CD4-positive, alpha-beta memory T cell (primary cell): Measurements from ENCODE around the gene TIMM8B. TPM values are rescaled to one million over a fixed set of nuclear protein-coding genes. Genes with fewer than 3 reads are reported as not detected.

Experiments
- CTCF ChIA-PET: fragments of 350-600 bp; sonication (Branson Sonifier 250); formaldehyde crosslinking; loops from one replicate; lab custom pipeline; 2021; ENCODE audit warnings: inconsistent platforms; ENCODE audit not compliant: partially characterized antibody; lab: Charles Lee
- POLR2A ChIA-PET: fragments of 350-600 bp; sonication (Branson Sonifier 250); formaldehyde crosslinking; loops from one replicate; lab custom pipeline; 2021; ENCODE audit not compliant: partially characterized antibody; lab: Charles Lee
- DNase-seq, 5 donors: peaks; one replicate each; pipeline versions ENCODE4 v3.0.0 to v3.0.0-alpha.2; 2020 to 2022; ENCODE audit warnings: mixed read lengths in 1 of 5
- H3K27ac ChIP-seq: one replicate; pipeline ENCODE4 v1.7.0; 2013; ENCODE audit warnings: low read depth, low read length
- H3K27me3 ChIP-seq: 2 replicates; pipeline ENCODE4 v1.7.0; 2013; ENCODE audit warnings: mild to moderate bottlenecking, low read length, moderate library complexity; ENCODE audit not compliant: insufficient read depth
- H3K36me3 ChIP-seq: 2 replicates; pipeline ENCODE4 v1.7.0; 2013; ENCODE audit warnings: mild to moderate bottlenecking, low read length, moderate library complexity; ENCODE audit not compliant: insufficient read depth
- H3K4me1 ChIP-seq: 2 replicates; pipeline ENCODE4 v1.7.0; 2013; ENCODE audit warnings: mild to moderate bottlenecking, low read length, moderate library complexity; ENCODE audit not compliant: insufficient read depth
- H3K4me3 ChIP-seq, 2 donors: one replicate each; pipeline ENCODE4 v1.7.0; 2013; ENCODE audit warnings: low read length in 2 of 2, mild to moderate bottlenecking in 1 of 2
- H3K9me3 ChIP-seq, 2 donors: one replicate each; pipeline ENCODE4 v1.7.0; 2013; ENCODE audit warnings: low read length in 2 of 2, control low read depth in 1 of 2; ENCODE audit not compliant: control insufficient read depth in 1 of 2
- H3K27ac Mint-ChIP-seq, 7 donors: one replicate each; pipeline ENCODE4 v1.8.0; 2020 to 2021; ENCODE audit warnings: mixed read lengths in 7 of 7, mild to moderate bottlenecking in 6 of 7, inconsistent platforms in 3 of 7, moderate library complexity in 3 of 7
- H3K27me3 Mint-ChIP-seq, 2 donors: one replicate each; pipeline ENCODE4 v1.8.0; 2020 to 2021; ENCODE audit warnings: mixed read lengths in 2 of 2
- H3K36me3 Mint-ChIP-seq, 2 donors: one replicate each; pipeline ENCODE4 v1.8.0; 2020 to 2021; ENCODE audit warnings: mixed read lengths in 2 of 2, inconsistent platforms in 1 of 2, mild to moderate bottlenecking in 1 of 2
- H3K4me1 Mint-ChIP-seq, 4 donors: one replicate each; pipeline ENCODE4 v1.8.0; 2020 to 2021; ENCODE audit warnings: mixed read lengths in 4 of 4, mild to moderate bottlenecking in 1 of 4
- H3K4me3 Mint-ChIP-seq, 8 donors: one replicate each; pipeline ENCODE4 v1.8.0; 2020 to 2021; ENCODE audit warnings: mixed read lengths in 8 of 8, mild to moderate bottlenecking in 7 of 8, moderate library complexity in 6 of 8, inconsistent platforms in 3 of 8
- H3K9me3 Mint-ChIP-seq, 8 donors: one replicate each; pipeline ENCODE4 v1.8.0; 2020 to 2021; ENCODE audit warnings: mixed read lengths in 8 of 8, mild to moderate bottlenecking in 5 of 8, inconsistent platforms in 3 of 8, moderate library complexity in 1 of 8
- intact Hi-C: fragments of 100-400 bp; cut with micrococcal nuclease; formaldehyde crosslinking; loops from one replicate; pipeline ENCODE4 v1.15.1; 2023
- polyA plus RNA-seq, 2 donors: library from polyadenylated mRNA; unstranded; fragments of 300-500 nt; fragmentation: Illumina TruSeq; gene quantifications; one replicate each; pipeline ENCODE4 v1.2.3, GENCODE V29; 2021
- total RNA-seq, 2 experiments: library from RNA; stranded (reverse); gene quantifications; one replicate each; pipeline ENCODE4 v1.2.3, GENCODE V29; 2021

The TIMM8B gene
- total and polyA plus RNA-seq, 4 experiments from 2014 or later, result 26.2 to 65.9 (median 41.0) TPM

DNA sequence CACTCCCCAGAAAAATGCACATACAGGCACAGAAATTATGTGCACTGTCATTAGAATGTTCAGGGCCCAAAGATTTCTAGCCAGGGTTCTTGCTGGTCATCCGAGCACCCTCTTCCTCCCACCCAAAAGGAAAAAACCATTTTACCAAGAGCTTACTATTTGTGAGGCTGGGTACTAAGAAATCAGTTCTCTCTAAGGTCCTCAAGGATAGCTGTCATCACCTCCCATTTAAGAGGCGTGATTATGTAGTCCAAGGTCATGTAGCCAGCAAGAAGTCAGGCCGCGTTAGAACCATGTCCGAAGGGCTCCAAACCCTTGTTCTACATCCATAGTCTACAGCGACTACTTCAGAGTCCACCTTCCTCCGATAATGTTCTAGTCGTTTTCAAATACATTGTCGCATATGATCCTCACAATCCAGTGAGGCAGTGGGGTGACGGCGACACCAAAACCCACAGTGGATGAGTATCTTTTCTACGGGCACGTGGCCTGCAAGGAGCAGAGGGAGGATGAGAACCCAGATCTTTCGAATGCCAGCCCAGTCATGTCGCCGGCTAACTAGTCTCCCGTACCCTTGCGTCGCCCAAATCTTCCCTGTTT lies 634 bp downstream of the TIMM8B start:
- Histone ChIP-seq H3K9me3 (no peaks in the 10 kb centered on the region), H3K4me3 (peak overlapping the region; percentile 97 to 100), H3K4me1 (peaks cover 39% of the 10 kb centered on the region), H3K36me3 (peaks cover 40% of the 10 kb centered on the region), H3K27me3 (no peaks in the 10 kb centered on the region), H3K27ac (peak overlapping the region; percentile 79)
- Mint-ChIP-seq H3K27me3 (no peaks in the 10 kb centered on the region), H3K36me3 (peaks cover 38 to 77% of the 10 kb centered on the region in 2 donors), H3K9me3 (peaks cover 0 to 4% (median 0%) of the 10 kb centered on the region in 8 donors), H3K27ac (peak overlapping the region; percentile 91 to 100 (median 99)), H3K4me3 (peak overlapping the region; percentile 93 to 100 (median 99)), H3K4me1 (peaks cover 38 to 57% (median 46%) of the 10 kb centered on the region in 4 donors)
- ChIA-PET CTCF (interaction anchor here (1.0 to 2.8 kb wide), 4 partner anchors 27 to 194 kb away, joined by 5 to 10 read pairs (median 6); no protein-coding TSS in a partner anchor), POLR2A (interaction anchor here (0.6 to 2.4 kb wide), 11 partner anchors 11 to 215 kb away, joined by 3 to 18 read pairs (median 5); partner anchors contain the start of genes ALG9, CFAP68, FDXACB1 and NKAPD1)
- peak in 1 of 5 donors; percentile 56 for DNase-seq
- intact Hi-C loops, result loop anchor here (1.0 to 2.0 kb wide), 8 partner anchors 12 to 1229 kb away; partner anchors contain the start of genes ALG9, CFAP68, DLAT and FDXACB1

- peaks cover 51% of the 10 kb centered on the region for H3K36me3 ChIP-seq
- Mint-ChIP-seq H3K27ac (peak overlapping the region in 3 of 7 donors; percentile 23 to 58 (median 49)), H3K4me1 (peaks cover 22 to 32% (median 29%) of the 10 kb centered on the region in 4 donors), H3K36me3 (peaks cover 33 to 76% of the 10 kb centered on the region in 2 donors), H3K27me3 (no peaks in the 10 kb centered on the region), H3K9me3 (peaks cover 0 to 4% (median 0%) of the 10 kb centered on the region in 8 donors), H3K4me3 (no peak overlapping the region)
- CTCF ChIA-PET, result interaction anchor here (1.3 kb wide), 1 partner anchor 31 kb away, joined by 4 read pairs; no protein-coding TSS in a partner anchor
- H3K9me3 ChIP-seq, result no peaks in the 10 kb centered on the region
- no peaks in the 10 kb centered on the region for H3K27me3 ChIP-seq
- no peak overlapping the region for H3K4me3 ChIP-seq
- H3K27ac ChIP-seq, result no peak overlapping the region
- intact Hi-C loops, result no loop called here
- POLR2A ChIA-PET, result interaction anchor here (0.8 kb wide), 1 partner anchor 146 kb away, joined by 3 read pairs; no protein-coding TSS in a partner anchor
- DNase-seq, result no peak
- H3K4me1 ChIP-seq, result peaks cover 22% of the 10 kb centered on the region
Observed at GRCh38 chr11:112082729-112083128, 3.8 kb downstream of the TIMM8B start.

DNA sequence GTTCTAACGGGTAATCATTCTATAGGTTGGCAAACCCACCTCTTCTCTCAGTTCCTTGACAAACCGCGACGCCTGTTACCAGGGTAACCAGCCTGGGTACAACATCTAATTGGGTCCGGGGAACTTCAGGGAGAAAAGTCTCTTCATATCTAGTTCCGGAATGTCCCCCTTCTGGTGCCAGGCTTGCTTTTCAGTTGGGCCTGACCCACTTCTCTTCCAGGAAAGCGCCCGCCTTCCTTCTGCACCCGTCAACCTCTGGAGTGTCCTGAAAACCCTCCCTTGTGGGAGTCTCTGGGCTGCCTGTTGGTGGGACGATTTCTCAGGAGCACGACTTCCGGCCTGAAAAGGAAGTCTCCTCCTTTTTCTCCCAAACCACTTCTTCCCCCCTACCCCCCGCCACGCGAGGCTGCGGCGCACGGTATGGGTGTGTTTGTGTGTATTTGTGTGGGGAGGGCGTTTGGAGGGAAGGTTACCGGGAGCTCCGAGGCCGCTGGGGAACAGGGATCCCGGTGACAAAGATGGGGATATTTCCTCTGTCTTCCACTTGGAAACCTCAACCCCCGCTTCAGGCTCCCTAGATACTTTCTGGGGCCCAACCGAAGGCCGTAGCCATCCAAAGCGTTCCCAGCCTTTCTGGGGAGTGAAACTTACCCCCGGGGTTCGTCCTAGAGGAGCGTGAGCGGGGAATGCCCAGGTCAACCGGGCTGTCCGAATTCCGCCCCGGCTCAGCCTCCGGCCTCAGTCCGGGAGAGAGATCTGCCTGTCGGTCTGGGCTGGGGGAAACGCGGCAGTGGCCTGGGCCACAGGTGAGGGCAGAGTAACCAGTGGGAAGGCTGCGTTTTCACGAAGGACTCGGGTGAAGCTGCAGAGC lies 12.4 kb downstream of the TIMM8B start, which contains the start of the genes NKAPD1 and PIH1D2:
Gene NKAPD1 (plus strand): TSS at position 359 of the 871 bp plus-strand sequence. CDS start 1,276 bp downstream, outside the sequence.
Gene PIH1D2 (minus strand): TSS at position 77 of the 871 bp plus-strand sequence. CDS start 843 bp downstream, outside the sequence.
- CTCF ChIA-PET, result interaction anchor here (0.9 to 1.6 kb wide), 5 partner anchors 10 to 147 kb away, joined by 3 to 4 read pairs (median 3); no protein-coding TSS in a partner anchor
- Histone ChIP-seq H3K27ac (peak within 1 kb of the TSS; percentile 80), H3K27me3 (no peaks in the 10 kb centered on the region), H3K4me1 (peaks cover 23% of the 10 kb centered on the region), H3K4me3 (peak within 1 kb of the TSS; percentile 96 to 97), H3K9me3 (no peaks in the 10 kb centered on the region), H3K36me3 (peaks cover 26% of the 10 kb centered on the region)
- Mint-ChIP-seq H3K27ac (peak within 1 kb of the TSS; percentile 79 to 98 (median 96)), H3K4me1 (peaks cover 26 to 36% (median 30%) of the 10 kb centered on the region in 4 donors), H3K4me3 (peak within 1 kb of the TSS; percentile 85 to 97 (median 94)), H3K36me3 (peaks cover 12 to 33% of the 10 kb centered on the region in 2 donors), H3K9me3 (peaks cover 0 to 4% (median 0%) of the 10 kb centered on the region in 8 donors), H3K27me3 (peaks cover 6 to 8% of the 10 kb centered on the region in 2 donors)
- intact Hi-C loops, result loop anchor here (1.0 to 2.0 kb wide), 4 partner anchors 12 to 195 kb away; partner anchors contain the start of genes CFAP68, DLAT, FDXACB1 and SDHD
- DNase-seq, result peak; percentile 85 to 90 (median 86)
- POLR2A ChIA-PET, result interaction anchor here (1.0 to 4.0 kb wide), 3 partner anchors 12 to 147 kb away, joined by 3 to 18 read pairs (median 5); partner anchors contain the start of genes SDHD and TIMM8B

DNA sequence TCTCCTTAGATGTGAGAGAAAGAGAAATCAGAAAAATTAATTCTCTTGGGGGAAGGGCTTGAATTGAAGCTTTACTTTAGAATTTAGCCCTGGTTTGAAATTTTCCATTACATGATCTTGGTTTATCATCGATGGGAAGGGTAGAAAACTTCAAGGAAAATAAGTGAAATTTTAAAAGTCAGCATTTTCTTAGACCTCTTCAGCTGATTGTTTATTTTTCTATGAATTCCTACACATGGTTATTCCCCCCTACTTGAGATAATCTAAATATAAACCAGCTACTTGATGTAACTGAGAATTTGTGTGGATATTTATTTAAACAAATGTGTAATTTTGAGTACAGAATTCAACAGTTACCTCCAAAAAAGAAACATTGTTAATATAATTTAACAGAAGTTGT lies 23.6 kb downstream of the TIMM8B start:
- ChIA-PET POLR2A (no interaction called here), CTCF (no interaction called here)
- H3K27me3 Mint-ChIP-seq, result no peaks in the 10 kb centered on the region
- no peaks in the 10 kb centered on the region for H3K9me3 ChIP-seq
- H3K36me3 ChIP-seq, result peaks cover 19% of the 10 kb centered on the region
- no peak for DNase-seq
- no peak overlapping the region for H3K4me3 Mint-ChIP-seq
- no peak overlapping the region for H3K27ac Mint-ChIP-seq
- intact Hi-C loops, result no loop called here
- peaks cover 27 to 29% of the 10 kb centered on the region in 2 donors for H3K36me3 Mint-ChIP-seq
- H3K4me1 ChIP-seq, result no peaks in the 10 kb centered on the region
- no peak overlapping the region for H3K4me3 ChIP-seq
- no peaks in the 10 kb centered on the region for H3K27me3 ChIP-seq
- H3K9me3 Mint-ChIP-seq, result no peaks in the 10 kb centered on the region
- H3K4me1 Mint-ChIP-seq, result no peaks in the 10 kb centered on the region
- no peak overlapping the region for H3K27ac ChIP-seq

DNA sequence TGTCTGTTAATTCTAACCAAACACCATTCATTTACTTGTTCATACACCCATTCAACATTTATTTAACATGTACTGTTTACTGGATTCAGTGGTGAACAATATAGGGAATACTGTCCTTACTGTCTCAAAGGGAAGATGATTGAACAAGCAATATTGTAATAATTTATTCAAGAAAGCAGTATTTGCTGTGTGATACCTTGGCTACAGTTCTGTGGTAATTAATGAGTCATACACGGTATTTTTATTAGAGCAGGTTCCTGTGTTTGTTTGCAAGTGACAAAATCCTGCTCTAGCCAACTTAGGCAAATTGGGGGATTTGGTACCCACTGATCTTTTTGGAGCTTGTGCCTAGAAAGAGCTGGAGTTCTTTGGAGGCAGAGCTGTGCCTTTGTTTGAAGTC lies 28.5 kb downstream of the TIMM8B start:
- Histone ChIP-seq H3K9me3 (no peaks in the 10 kb centered on the region), H3K27me3 (no peaks in the 10 kb centered on the region), H3K4me1 (no peaks in the 10 kb centered on the region), H3K36me3 (peaks cover 37% of the 10 kb centered on the region), H3K27ac (no peak overlapping the region), H3K4me3 (no peak overlapping the region)
- H3K36me3 Mint-ChIP-seq, result peaks cover 51 to 60% of the 10 kb centered on the region in 2 donors
- H3K27me3 Mint-ChIP-seq, result no peaks in the 10 kb centered on the region
- intact Hi-C loops, result loop anchor here (10.0 kb wide), 1 partner anchor 57 kb away; no protein-coding TSS in a partner anchor
- DNase-seq, result no peak
- ChIA-PET POLR2A (no interaction called here), CTCF (no interaction called here)
- no peak overlapping the region for H3K4me3 Mint-ChIP-seq
- H3K4me1 Mint-ChIP-seq, result peaks cover 0 to 2% (median 0%) of the 10 kb centered on the region in 4 donors
- H3K9me3 Mint-ChIP-seq, result no peaks in the 10 kb centered on the region
- H3K27ac Mint-ChIP-seq, result no peak overlapping the region

DNA sequence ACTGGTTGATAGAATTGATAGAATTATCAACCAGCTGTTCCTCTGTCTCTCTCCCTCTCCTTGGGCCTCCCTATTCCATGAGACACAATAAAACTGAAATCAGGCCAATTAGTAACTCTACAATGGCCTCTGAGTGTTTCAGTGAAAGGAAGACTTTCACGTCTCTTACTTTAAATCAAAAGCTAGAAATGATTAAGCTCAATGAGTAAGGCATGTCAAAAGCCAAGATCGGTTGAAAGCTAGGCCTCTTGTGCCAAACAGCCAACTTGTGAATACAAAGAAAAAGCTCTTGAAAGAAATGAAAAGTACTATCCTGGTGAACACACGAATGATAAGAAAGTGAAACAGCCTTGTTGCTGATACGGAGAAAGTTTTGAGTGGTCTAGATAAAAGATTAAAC lies 29.4 kb downstream of the TIMM8B start:
- CTCF ChIA-PET, result no interaction called here
- Histone ChIP-seq H3K4me3 (no peak overlapping the region), H3K4me1 (no peaks in the 10 kb centered on the region), H3K9me3 (no peaks in the 10 kb centered on the region), H3K36me3 (peaks cover 37% of the 10 kb centered on the region), H3K27me3 (no peaks in the 10 kb centered on the region), H3K27ac (no peak overlapping the region)
- no peaks in the 10 kb centered on the region for H3K27me3 Mint-ChIP-seq
- H3K9me3 Mint-ChIP-seq, result no peaks in the 10 kb centered on the region
- POLR2A ChIA-PET, result interaction anchor here (1.2 kb wide), 1 partner anchor 31 kb away, joined by 3 read pairs; no protein-coding TSS in a partner anchor
- intact Hi-C loops, result loop anchor here (10.0 kb wide), 1 partner anchor 58 kb away; no protein-coding TSS in a partner anchor
- H3K4me3 Mint-ChIP-seq, result no peak overlapping the region
- no peak for DNase-seq
- peak overlapping the region in 1 of 7 donors; percentile 70 for H3K27ac Mint-ChIP-seq
- H3K4me1 Mint-ChIP-seq, result peaks cover 0 to 2% (median 0%) of the 10 kb centered on the region in 4 donors
- peaks cover 50 to 58% of the 10 kb centered on the region in 2 donors for H3K36me3 Mint-ChIP-seq
